IMR-90 (cell line): ENCODE results near the gene MCM3AP. TPM values are rescaled to one million over a fixed set of nuclear protein-coding genes. Genes with fewer than 3 reads are reported as not detected.
A peak's percentile ranks its signal among the peaks of the same experiment; 100 is the strongest.

Experiments used
- ATAC-seq: fragments of 200-7000 bp; cut with Tn5 transposase; 2 replicates; pipeline ENCODE4 v1.9.1; 2020; ENCODE audit warnings: low read depth, mild to moderate bottlenecking, moderate library complexity
- BruUV-seq: library from RNA; stranded (reverse); fragments of 400-500 nt; replicated peaks from 2 replicates; lab custom pipeline; 2021; lab: Mats Ljungman, UMichigan
- CTCF ChIA-PET: fragments of 300-600 bp; formaldehyde crosslinking; extraction: SDS; loops from one replicate; lab custom pipeline; 2021; ENCODE audit warnings: antibody characterized with exemption; lab: Yijun Ruan, JAX
- POLR2A ChIA-PET: fragments of 300-600 bp; sonication (Branson Sonifier 250); formaldehyde crosslinking; loops from one replicate; lab custom pipeline; 2022; ENCODE audit warnings: antibody characterized with exemption; ENCODE audit not compliant: unreplicated experiment; lab: Charles Lee
- DNase-seq: peaks from one replicate; pipeline ENCODE4 v3.0.0; 2013
- H2AFZ ChIP-seq: replicated peaks from 2 replicates; pipeline ENCODE3; 2013; ENCODE audit warnings: low read length, mild to moderate bottlenecking; ENCODE audit not compliant: poor library complexity
- H2AK5ac ChIP-seq: 2 replicates; pipeline ENCODE4 v1.6.1; 2013; ENCODE audit warnings: low read depth, low read length, inconsistent platforms
- H2AK9ac ChIP-seq: replicated peaks from 2 replicates; pipeline ENCODE3; 2013; ENCODE audit warnings: mild to moderate bottlenecking, low read depth, low read length, moderate library complexity; ENCODE audit not compliant: poor library complexity
- H2BK120ac ChIP-seq: 2 replicates; pipeline ENCODE4 v1.6.1; 2013; ENCODE audit warnings: low read depth, low read length, inconsistent platforms
- H2BK15ac ChIP-seq: 3 replicates; pipeline ENCODE4 v1.6.1; 2013; ENCODE audit warnings: low read depth, low read length, inconsistent platforms
- H2BK20ac ChIP-seq: 2 replicates; pipeline ENCODE4 v1.6.1; 2013; ENCODE audit warnings: low read depth, mild to moderate bottlenecking, inconsistent platforms, low read length, moderate library complexity
- H2BK5ac ChIP-seq: 2 replicates; pipeline ENCODE4 v1.6.1; 2013; ENCODE audit warnings: mild to moderate bottlenecking, low read depth, low read length, inconsistent platforms; ENCODE audit not compliant: poor library complexity, severe bottlenecking
- H3K14ac ChIP-seq: replicated peaks from 2 replicates; pipeline ENCODE4 v1.6.1; 2013; ENCODE audit warnings: low read depth, low read length, inconsistent platforms
- H3K18ac ChIP-seq: 2 replicates; pipeline ENCODE4 v1.6.1; 2013; ENCODE audit warnings: low read depth, low read length, control low read depth
- H3K23ac ChIP-seq: 2 replicates; pipeline ENCODE4 v1.6.1; 2013; ENCODE audit warnings: low read depth, low read length, inconsistent platforms
- H3K27ac ChIP-seq: 2 replicates; pipeline ENCODE4 v1.5.1; 2013; ENCODE audit warnings: mild to moderate bottlenecking, control low read depth, low read length; ENCODE audit not compliant: insufficient read depth
- H3K27me3 ChIP-seq: 2 replicates; pipeline ENCODE4 v1.6.1; 2013; ENCODE audit warnings: low read length; ENCODE audit not compliant: control insufficient read depth, insufficient read depth
- H3K36me3 ChIP-seq: 2 replicates; pipeline ENCODE4 v1.6.1; 2013; ENCODE audit warnings: low read length, mixed read lengths; ENCODE audit not compliant: control insufficient read depth, insufficient read depth
- H3K4ac ChIP-seq: 2 replicates; pipeline ENCODE4 v1.6.1; 2013; ENCODE audit warnings: low read depth, low read length, inconsistent platforms
- H3K4me1 ChIP-seq: 2 replicates; pipeline ENCODE4 v1.6.1; 2013; ENCODE audit warnings: low read length, mixed read lengths; ENCODE audit not compliant: control insufficient read depth, insufficient read depth
- H3K4me2 ChIP-seq: 2 replicates; pipeline ENCODE4 v1.6.1; 2013; ENCODE audit warnings: low read depth, mild to moderate bottlenecking, control low read depth, low read length, moderate library complexity
- H3K4me3 ChIP-seq: 2 replicates; pipeline ENCODE4 v1.5.1; 2013; ENCODE audit warnings: low read depth, mild to moderate bottlenecking, control low read depth, low read length, moderate library complexity; ENCODE audit not compliant: insufficient read depth
- H3K56ac ChIP-seq: 2 replicates; pipeline ENCODE4 v1.6.1; 2013; ENCODE audit warnings: low read length, inconsistent platforms; ENCODE audit not compliant: insufficient read depth; ENCODE audit errors: extremely low read depth
- H3K79me1 ChIP-seq, 2 experiments: 2 replicates each; pipeline ENCODE4 v1.6.1; 2013; ENCODE audit warnings: low read length in 2 of 2, inconsistent platforms in 1 of 2, low read depth in 1 of 2
- H3K9ac ChIP-seq: 2 replicates; pipeline ENCODE4 v1.6.1; 2013; ENCODE audit warnings: low read depth, low read length, control low read depth
- H3K9me1 ChIP-seq: 2 replicates; pipeline ENCODE4 v1.6.1; 2013; ENCODE audit warnings: low read length, inconsistent platforms; ENCODE audit not compliant: insufficient read depth
- H3K9me3 ChIP-seq: 2 replicates; pipeline ENCODE4 v1.6.1; 2013; ENCODE audit warnings: low read length; ENCODE audit not compliant: control insufficient read depth, insufficient read depth
- H4K20me1 ChIP-seq: 2 replicates; pipeline ENCODE4 v1.6.1; 2013; ENCODE audit warnings: low read length, inconsistent platforms; ENCODE audit not compliant: insufficient read depth
- H4K5ac ChIP-seq: 2 replicates; pipeline ENCODE4 v1.6.1; 2013; ENCODE audit warnings: mild to moderate bottlenecking, low read depth, low read length, control low read depth
- H4K8ac ChIP-seq, 2 experiments: 2 replicates each; pipeline ENCODE4 v1.6.1; 2013; ENCODE audit warnings: low read depth in 2 of 2, low read length in 2 of 2, control low read depth in 1 of 2, inconsistent platforms in 1 of 2
- H4K91ac ChIP-seq: 2 replicates; pipeline ENCODE4 v1.6.1; 2013; ENCODE audit warnings: low read depth, low read length, inconsistent platforms; ENCODE audit not compliant: insufficient read depth
- BHLHE40 ChIP-seq: fragments of 150-350 bp; IDR thresholded peaks from 2 replicates; pipeline ENCODE4 v1.6.1; 2016; ENCODE audit warnings: mild to moderate bottlenecking, low read depth, low read length
- CEBPB ChIP-seq: IDR thresholded peaks from 2 replicates; pipeline ENCODE4 v1.6.1; 2012; ENCODE audit warnings: low read depth, low read length, improper control_type of control experiment
- CHD1 ChIP-seq: IDR thresholded peaks from 2 replicates; pipeline ENCODE4 v1.6.1; 2012; ENCODE audit warnings: low read depth, low read length, improper control_type of control experiment
- FOS ChIP-seq: fragments of 150-350 bp; IDR thresholded peaks from 2 replicates; pipeline ENCODE4 v1.6.1; 2016; ENCODE audit warnings: low read depth, low read length
- MAFK ChIP-seq: IDR thresholded peaks from 2 replicates; pipeline ENCODE4 v1.6.1; 2012; ENCODE audit warnings: low read depth, low read length, improper control_type of control experiment
- MAZ ChIP-seq: IDR thresholded peaks from 2 replicates; pipeline ENCODE4 v1.6.1; 2012; ENCODE audit warnings: low read depth, mild to moderate bottlenecking, low read length, improper control_type of control experiment, moderate library complexity, borderline replicate concordance
- MXI1 ChIP-seq: IDR thresholded peaks from 2 replicates; pipeline ENCODE4 v1.6.1; 2012; ENCODE audit warnings: low read depth, mild to moderate bottlenecking, low read length, moderate library complexity, borderline replicate concordance
- NFE2L2 ChIP-seq: fragments of 150-350 bp; IDR thresholded peaks from 2 replicates; pipeline ENCODE4 v1.6.1; 2016; ENCODE audit warnings: low read depth, mild to moderate bottlenecking, low read length
- POLR2A ChIP-seq: IDR thresholded peaks from 2 replicates; pipeline ENCODE4 v1.6.1; 2012; ENCODE audit warnings: mild to moderate bottlenecking, low read depth, low read length
- RAD21 ChIP-seq: IDR thresholded peaks from 2 replicates; pipeline ENCODE4 v1.6.1; 2012; ENCODE audit warnings: low read length, improper control_type of control experiment
- RCOR1 ChIP-seq: IDR thresholded peaks from 2 replicates; pipeline ENCODE4 v1.6.1; 2012; ENCODE audit warnings: mild to moderate bottlenecking, low read length, improper control_type of control experiment; ENCODE audit not compliant: insufficient replicate concordance
- RFX5 ChIP-seq: IDR thresholded peaks from 2 replicates; pipeline ENCODE4 v1.8.0; 2012; ENCODE audit warnings: low read depth, mild to moderate bottlenecking, low read length, moderate library complexity
- SMC3 ChIP-seq: fragments of 150-350 bp; IDR thresholded peaks from 2 replicates; pipeline ENCODE4 v1.6.1; 2016; ENCODE audit warnings: low read depth, mild to moderate bottlenecking, antibody characterized with exemption, low read length, moderate library complexity
- WGBS, 2 experiments: methylation state at CpG; one replicate each; pipeline versions ENCODE4 v1.1.5 to v1.1.7; 2013; ENCODE audit warnings: missing lambda C conversion rate in 2 of 2; ENCODE audit not compliant: insufficient read length in 1 of 2; ENCODE audit errors: extremely low coverage in 2 of 2; 5-methylcytosine and 5-hydroxymethylcytosine counted together
- dilution Hi-C: fragments of 300-500 bp; cut with HindIII; formaldehyde crosslinking; loops from one replicate; pipeline ENCODE4 v1.14.3; 2018; ENCODE audit warnings: low sequenced_read_pairs; ENCODE audit not compliant: unreplicated experiment
- in situ Hi-C: fragments of 300-500 bp; cut with MboI; formaldehyde crosslinking; loops from 3 replicates; pipeline ENCODE4 v1.14.3; 2019; ENCODE audit warnings: low sequenced_read_pairs, inconsistent platforms, mixed read lengths
- intact Hi-C: fragments of 100-400 bp; cut with micrococcal nuclease; formaldehyde crosslinking; loops from 2 replicates; pipeline ENCODE4 v1.10.0; 2022
- polyA plus RNA-seq, 3 experiments: library from polyadenylated mRNA; depleted of rRNA; stranded (reverse); fragments of >200 nt; gene quantifications; 2 replicates each; pipeline ENCODE4 v1.2.3, GENCODE V29; 2012; ENCODE audit warnings: low replicate concordance in 1 of 3
- total RNA-seq: library from RNA; depleted of rRNA; stranded (reverse); fragments of >200 nt; gene quantifications from 2 replicates; pipeline ENCODE4 v1.2.3, GENCODE V29; 2012
- TF ChIP-seq, protein P1 (sequence below): fragments of 150-350 bp; IDR thresholded peaks from 2 replicates; pipeline ENCODE4 v1.6.1; 2016; ENCODE audit warnings: low read depth, mild to moderate bottlenecking, low read length, moderate library complexity, borderline replicate concordance
- TF ChIP-seq, protein P2 (sequence below): fragments of 150-350 bp; IDR thresholded peaks from 2 replicates; pipeline ENCODE4 v1.6.1; 2017; ENCODE audit warnings: mild to moderate bottlenecking, antibody characterized with exemption, low read length, low read depth
- TF ChIP-seq, protein P3 (sequence below): conservative IDR thresholded peaks from 2 replicates; pipeline ENCODE4 v1.5.1; 2012; ENCODE audit warnings: mild to moderate bottlenecking, low read depth, low read length, improper control_type of control experiment

Gene MCM3AP
- total and polyA plus RNA-seq, 2 of the 4 experiments (the other 2 are of a cell fraction), result 46.5 to 63.1 TPM

DNA sequence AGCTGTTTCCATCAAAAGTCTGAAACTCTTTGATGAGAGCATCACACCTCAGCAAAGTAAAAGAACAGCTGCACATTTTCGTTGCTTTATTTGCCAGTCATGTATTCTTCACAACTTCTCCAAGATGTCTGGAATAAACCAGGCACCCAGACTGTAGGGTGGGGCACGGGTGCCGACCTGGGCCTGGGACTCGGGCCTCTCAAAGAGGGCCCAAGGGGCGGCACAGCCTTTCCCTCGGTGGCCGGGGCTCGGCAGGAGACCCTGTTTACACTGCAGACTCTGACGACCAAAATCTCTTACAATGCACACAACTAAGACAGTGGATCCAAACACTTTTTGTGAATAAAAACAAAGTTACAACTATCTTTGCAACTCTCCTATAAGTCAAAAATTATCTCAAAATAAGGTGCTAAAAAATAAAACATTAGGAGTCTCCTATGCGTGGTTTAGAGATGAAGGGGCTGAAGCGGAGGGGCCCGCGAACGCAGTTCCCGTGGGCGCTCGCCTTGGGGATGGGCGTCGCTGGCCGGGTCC, 57.5 kb downstream of the MCM3AP start:
- in situ Hi-C loops (no loop called here), dilution Hi-C loops (no loop called here), intact Hi-C loops (loop anchor here (1.0 to 2.0 kb wide), 2 partner anchors 85 to 255 kb away; no protein-coding TSS in a partner anchor)
- WGBS, 2 experiments, result 0% methylated on average over 3 of the region's 20 CpGs; no CpG with 5 or more reads in 1 of the 2 experiments
- no peak overlapping the region; the same call in 1 of the 2 replicates for H3K56ac ChIP-seq
- H3K9me1 ChIP-seq, result peaks cover 13% of the 10 kb centered on the region
- TF ChIP-seq, protein P1, sequence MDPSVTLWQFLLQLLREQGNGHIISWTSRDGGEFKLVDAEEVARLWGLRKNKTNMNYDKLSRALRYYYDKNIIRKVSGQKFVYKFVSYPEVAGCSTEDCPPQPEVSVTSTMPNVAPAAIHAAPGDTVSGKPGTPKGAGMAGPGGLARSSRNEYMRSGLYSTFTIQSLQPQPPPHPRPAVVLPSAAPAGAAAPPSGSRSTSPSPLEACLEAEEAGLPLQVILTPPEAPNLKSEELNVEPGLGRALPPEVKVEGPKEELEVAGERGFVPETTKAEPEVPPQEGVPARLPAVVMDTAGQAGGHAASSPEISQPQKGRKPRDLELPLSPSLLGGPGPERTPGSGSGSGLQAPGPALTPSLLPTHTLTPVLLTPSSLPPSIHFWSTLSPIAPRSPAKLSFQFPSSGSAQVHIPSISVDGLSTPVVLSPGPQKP, result no peak
- TF ChIP-seq, protein P2, sequence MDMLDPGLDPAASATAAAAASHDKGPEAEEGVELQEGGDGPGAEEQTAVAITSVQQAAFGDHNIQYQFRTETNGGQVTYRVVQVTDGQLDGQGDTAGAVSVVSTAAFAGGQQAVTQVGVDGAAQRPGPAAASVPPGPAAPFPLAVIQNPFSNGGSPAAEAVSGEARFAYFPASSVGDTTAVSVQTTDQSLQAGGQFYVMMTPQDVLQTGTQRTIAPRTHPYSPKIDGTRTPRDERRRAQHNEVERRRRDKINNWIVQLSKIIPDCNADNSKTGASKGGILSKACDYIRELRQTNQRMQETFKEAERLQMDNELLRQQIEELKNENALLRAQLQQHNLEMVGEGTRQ, result no peak
- TF ChIP-seq RCOR1 (no peak), CHD1 (no peak), RAD21 (no peak), MXI1 (no peak), FOS (no peak), SMC3 (no peak), BHLHE40 (no peak), CEBPB (no peak), POLR2A (no peak), NFE2L2 (no peak), RFX5 (no peak), MAZ (no peak), MAFK (no peak)
- TF ChIP-seq, protein P3, sequence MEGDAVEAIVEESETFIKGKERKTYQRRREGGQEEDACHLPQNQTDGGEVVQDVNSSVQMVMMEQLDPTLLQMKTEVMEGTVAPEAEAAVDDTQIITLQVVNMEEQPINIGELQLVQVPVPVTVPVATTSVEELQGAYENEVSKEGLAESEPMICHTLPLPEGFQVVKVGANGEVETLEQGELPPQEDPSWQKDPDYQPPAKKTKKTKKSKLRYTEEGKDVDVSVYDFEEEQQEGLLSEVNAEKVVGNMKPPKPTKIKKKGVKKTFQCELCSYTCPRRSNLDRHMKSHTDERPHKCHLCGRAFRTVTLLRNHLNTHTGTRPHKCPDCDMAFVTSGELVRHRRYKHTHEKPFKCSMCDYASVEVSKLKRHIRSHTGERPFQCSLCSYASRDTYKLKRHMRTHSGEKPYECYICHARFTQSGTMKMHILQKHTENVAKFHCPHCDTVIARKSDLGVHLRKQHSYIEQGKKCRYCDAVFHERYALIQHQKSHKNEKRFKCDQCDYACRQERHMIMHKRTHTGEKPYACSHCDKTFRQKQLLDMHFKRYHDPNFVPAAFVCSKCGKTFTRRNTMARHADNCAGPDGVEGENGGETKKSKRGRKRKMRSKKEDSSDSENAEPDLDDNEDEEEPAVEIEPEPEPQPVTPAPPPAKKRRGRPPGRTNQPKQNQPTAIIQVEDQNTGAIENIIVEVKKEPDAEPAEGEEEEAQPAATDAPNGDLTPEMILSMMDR, result no peak
- peak overlapping the region; percentile 51 for H2BK5ac ChIP-seq
- H2BK15ac ChIP-seq, result no peak overlapping the region
- ATAC-seq (no peak), DNase-seq (no peak)
- peak overlapping the region; percentile 82 for H3K4me2 ChIP-seq
- peaks cover 20% of the 10 kb centered on the region; the same call in 1 of the 2 replicates for H4K20me1 ChIP-seq
- no peak overlapping the region for H2BK20ac ChIP-seq
- H3K9me3 ChIP-seq, result no peaks in the 10 kb centered on the region
- peak overlapping the region; percentile 67 for H3K23ac ChIP-seq
- H2AFZ ChIP-seq, result peak overlapping the region; percentile 91
- H3K27me3 ChIP-seq, result no peaks in the 10 kb centered on the region
- peak overlapping the region in 1 of 2 experiments; percentile 8; a peak in 1 of 4 replicates for H4K8ac ChIP-seq
- H2BK120ac ChIP-seq, result no peak overlapping the region
- H3K4ac ChIP-seq, result peak overlapping the region; percentile 13; the same call in 1 of the 2 replicates
- CTCF ChIA-PET, result no interaction called here
- 0 out of 2 replicates have a peak overlapping the region, but pooled peaks have one; percentile 0 for H2AK5ac ChIP-seq
- peaks cover 13% of the 10 kb centered on the region for H3K4me1 ChIP-seq
- H4K91ac ChIP-seq, result no peak overlapping the region
- no peak overlapping the region for H3K18ac ChIP-seq
- H3K79me1 ChIP-seq, result peaks cover 9 to 56% of the 10 kb centered on the region in 2 experiments; a peak in 3 of 4 replicates
- H3K4me3 ChIP-seq, result peak overlapping the region; percentile 98
- no TSS peak for BruUV-seq
- POLR2A ChIA-PET, result no interaction called here
- H3K14ac ChIP-seq, result peak overlapping the region; percentile 69
- H3K36me3 ChIP-seq, result peaks cover 9% of the 10 kb centered on the region
- H2AK9ac ChIP-seq, result peak overlapping the region; percentile 93
- peak overlapping the region; percentile 47 for H3K27ac ChIP-seq
- H4K5ac ChIP-seq, result no peak overlapping the region
- H3K9ac ChIP-seq, result peak overlapping the region; percentile 77
